ENCODE data around the gene CNOT11.
A peak's percentile ranks its signal among the peaks of the same experiment; 100 is the strongest.

CNOT11 gene

GRCh38 chr2:101282980-101283379 is 30.3 kb downstream of the CNOT11 start:
- no peak for DNase-seq

- DNase-seq: no peak
Measured at GRCh38 chr2:101286684-101287083, 34.0 kb downstream of the CNOT11 start.

GRCh38 chr2:101287303-101287702 is 34.6 kb downstream of the CNOT11 start:
- no peak for DNase-seq

GRCh38 chr2:101290711-101291110 is 38.0 kb downstream of the CNOT11 start:
- no peak for DNase-seq

GRCh38 chr2:101291973-101292372 is 39.3 kb downstream of the CNOT11 start:
- no peak for DNase-seq

GRCh38 chr2:101293544-101293943 is 40.9 kb downstream of the CNOT11 start:
- DNase-seq: no peak

GRCh38 chr2:101294861-101295260 is 42.2 kb downstream of the CNOT11 start:
- DNase-seq: no peak

GRCh38 chr2:101295895-101296294 is 43.2 kb downstream of the CNOT11 start:
- DNase-seq: no peak

- no peak for DNase-seq
Measured at GRCh38 chr2:101296371-101296770, 43.7 kb downstream of the CNOT11 start.

- DNase-seq: no peak
Measured at GRCh38 chr2:101297383-101297782, 44.7 kb downstream of the CNOT11 start.

- DNase-seq: no peak
Measured at GRCh38 chr2:101299604-101300003, 46.9 kb downstream of the CNOT11 start.

GRCh38 chr2:101300164-101300563 is 47.5 kb downstream of the CNOT11 start:
- DNase-seq: no peak

GRCh38 chr2:101300836-101301235 is 48.1 kb downstream of the CNOT11 start:
- DNase-seq: no peak

- DNase-seq: no peak
Measured at GRCh38 chr2:101302016-101302415, 49.3 kb downstream of the CNOT11 start.

- DNase-seq: no peak
Measured at GRCh38 chr2:101303688-101304087, 51.0 kb downstream of the CNOT11 start.

- no peak for DNase-seq
Measured at GRCh38 chr2:101305035-101305434, 52.3 kb downstream of the CNOT11 start.

GRCh38 chr2:101305492-101306078 is 52.9 kb downstream of the CNOT11 start:
- DNase-seq: no peak

GRCh38 chr2:101306410-101306809 is 53.7 kb downstream of the CNOT11 start:
- DNase-seq: no peak

GRCh38 chr2:101307503-101307902 is 54.8 kb downstream of the CNOT11 start:
- no peak for DNase-seq

GRCh38 chr2:101307950-101308431 is 55.3 kb downstream of the CNOT11 start:
- DNase-seq: no peak

GRCh38 chr2:101308432-101309210 is 55.9 kb downstream of the CNOT11 start, which contains the start of gene RNF149:
Gene RNF149, minus strand, starts transcription at chr2:101308701. Its CDS starts 113 bp downstream, at chr2:101308588.
- DNase-seq: peak; percentile 66

- no peak for DNase-seq
Measured at GRCh38 chr2:101310090-101310833, 57.6 kb downstream of the CNOT11 start.

GRCh38 chr2:101310834-101311695 is 58.4 kb downstream of the CNOT11 start:
- no peak for DNase-seq
